Stimulated activated CD4-positive, alpha-beta T cell treated with anti-CD3 and anti-CD28 coated beads, Interleukin-1b, Interleukin-23, amount 100 ng/mL, for 24 hours (primary cell): ENCODE measurements around the gene GALNT6.

Experiments used
- DNase-seq, 4 experiments: peaks; one replicate each; pipeline ENCODE4 v3.0.0-alpha.2; 2020; ENCODE audit warnings: low read depth in 4 of 4, low spot score in 1 of 4

Gene GALNT6

GRCh38 chr12:51383269-51383905, 7.8 kb downstream of the GALNT6 start:
- DNase-seq: no peak

- no peak for DNase-seq
Observed at GRCh38 chr12:51382173-51382572, 9.0 kb downstream of the GALNT6 start.

GRCh38 chr12:51381226-51382079, 9.8 kb downstream of the GALNT6 start:
- no peak for DNase-seq

- DNase-seq: no peak
Observed at GRCh38 chr12:51379571-51379970, 11.6 kb downstream of the GALNT6 start.

- no peak for DNase-seq
Observed at GRCh38 chr12:51378749-51379148, 12.5 kb downstream of the GALNT6 start.

- DNase-seq: no peak
Observed at GRCh38 chr12:51377099-51377984, 13.9 kb downstream of the GALNT6 start.

- DNase-seq: no peak
Observed at GRCh38 chr12:51374856-51375255, 16.4 kb downstream of the GALNT6 start.

GRCh38 chr12:51374361-51374760, 16.8 kb downstream of the GALNT6 start:
- DNase-seq: no peak

- no peak for DNase-seq
Observed at GRCh38 chr12:51373187-51373586, 18.0 kb downstream of the GALNT6 start.

- DNase-seq: no peak
Observed at GRCh38 chr12:51372021-51372420, 19.2 kb downstream of the GALNT6 start.

- DNase-seq: no peak
Observed at GRCh38 chr12:51371295-51371953, 19.8 kb downstream of the GALNT6 start.

- DNase-seq: no peak
Observed at GRCh38 chr12:51370667-51371066, 20.5 kb downstream of the GALNT6 start.

GRCh38 chr12:51369581-51369980, 21.6 kb downstream of the GALNT6 start:
- DNase-seq: no peak

- DNase-seq: peak; percentile 44 to 82 (median 62)
Observed at GRCh38 chr12:51368640-51369517, 22.3 kb downstream of the GALNT6 start.

GRCh38 chr12:51365276-51365675, 25.9 kb downstream of the GALNT6 start:
- DNase-seq: no peak

GRCh38 chr12:51364001-51364400, 27.2 kb downstream of the GALNT6 start:
- no peak for DNase-seq

- no peak for DNase-seq
Observed at GRCh38 chr12:51362747-51363342, 28.4 kb downstream of the GALNT6 start.

- no peak for DNase-seq
Observed at GRCh38 chr12:51362307-51362706, 28.9 kb downstream of the GALNT6 start.

- no peak for DNase-seq
Observed at GRCh38 chr12:51361161-51362016, 29.8 kb downstream of the GALNT6 start.
